OCI-LY7 (cell line): ENCODE results near the gene HAGHL.

Experiments
- CTCF ChIP-seq: fragments of 200-600 bp; sonication (generic); conservative IDR thresholded peaks from 2 replicates; pipeline ENCODE4 v1.5.1; 2014; ENCODE audit warnings: mild to moderate bottlenecking, antibody characterized with exemption, low read length, moderate library complexity, mixed read lengths
- EZH2phosphoT487 ChIP-seq: fragments of 200-600 bp; sonication (generic); IDR thresholded peaks from 2 replicates; pipeline ENCODE4 v1.6.1; 2018; ENCODE audit warnings: low read depth, borderline replicate concordance, mild to moderate bottlenecking, mixed run types, antibody characterized with exemption, low read length, moderate library complexity, mixed read lengths

GRCh38 chr16:693766-694165 lies 33.1 kb upstream of the HAGHL start:
- TF ChIP-seq CTCF (no peak), EZH2phosphoT487 (no peak)
